ENCODE measurements around the gene TINAGL1.

Gene TINAGL1

DNA sequence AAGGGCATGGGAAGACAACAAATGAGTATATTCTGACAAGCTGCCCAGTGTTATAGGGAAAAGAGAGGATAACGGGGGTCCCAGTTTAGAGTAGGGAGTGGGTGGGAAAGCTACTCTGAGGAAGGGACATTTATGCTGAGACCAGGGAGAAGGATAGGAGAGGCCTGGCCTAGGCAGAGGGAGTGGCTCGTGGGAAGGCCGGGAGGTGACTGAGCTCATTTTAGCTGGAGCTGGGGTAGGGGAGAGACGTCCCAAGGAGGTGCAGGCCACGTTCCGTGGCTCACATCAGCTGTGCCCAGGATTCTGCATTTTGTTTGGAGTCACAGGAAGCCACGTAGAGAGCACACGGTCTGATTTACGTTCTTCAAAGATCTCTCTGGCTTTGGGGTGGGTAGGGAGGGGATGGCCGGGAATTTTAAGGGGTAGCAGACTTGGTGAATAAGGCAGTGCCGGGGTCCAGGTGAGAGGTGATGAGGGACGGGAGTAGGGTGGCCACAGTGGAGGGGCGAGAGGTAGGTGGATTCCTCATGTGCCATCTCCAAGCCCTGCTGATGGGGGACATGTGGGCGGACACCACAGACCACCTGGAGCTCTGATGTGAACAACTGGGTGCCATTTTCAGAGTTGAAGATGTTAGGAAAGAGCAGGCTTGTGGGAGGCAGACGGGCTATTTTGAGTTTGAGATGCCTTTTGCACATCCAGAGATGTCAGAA, 4.7 kb downstream of the TINAGL1 start:
- TF ChIP-seq, protein P1, sequence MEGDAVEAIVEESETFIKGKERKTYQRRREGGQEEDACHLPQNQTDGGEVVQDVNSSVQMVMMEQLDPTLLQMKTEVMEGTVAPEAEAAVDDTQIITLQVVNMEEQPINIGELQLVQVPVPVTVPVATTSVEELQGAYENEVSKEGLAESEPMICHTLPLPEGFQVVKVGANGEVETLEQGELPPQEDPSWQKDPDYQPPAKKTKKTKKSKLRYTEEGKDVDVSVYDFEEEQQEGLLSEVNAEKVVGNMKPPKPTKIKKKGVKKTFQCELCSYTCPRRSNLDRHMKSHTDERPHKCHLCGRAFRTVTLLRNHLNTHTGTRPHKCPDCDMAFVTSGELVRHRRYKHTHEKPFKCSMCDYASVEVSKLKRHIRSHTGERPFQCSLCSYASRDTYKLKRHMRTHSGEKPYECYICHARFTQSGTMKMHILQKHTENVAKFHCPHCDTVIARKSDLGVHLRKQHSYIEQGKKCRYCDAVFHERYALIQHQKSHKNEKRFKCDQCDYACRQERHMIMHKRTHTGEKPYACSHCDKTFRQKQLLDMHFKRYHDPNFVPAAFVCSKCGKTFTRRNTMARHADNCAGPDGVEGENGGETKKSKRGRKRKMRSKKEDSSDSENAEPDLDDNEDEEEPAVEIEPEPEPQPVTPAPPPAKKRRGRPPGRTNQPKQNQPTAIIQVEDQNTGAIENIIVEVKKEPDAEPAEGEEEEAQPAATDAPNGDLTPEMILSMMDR (IDR thresholded peaks at IDR 0.05; ENCODE audit: low read depth, low read length) = no peak
- H3K4me3 ChIP-seq (ENCODE audit: low read depth, low read length) = no peak overlapping the region

DNA sequence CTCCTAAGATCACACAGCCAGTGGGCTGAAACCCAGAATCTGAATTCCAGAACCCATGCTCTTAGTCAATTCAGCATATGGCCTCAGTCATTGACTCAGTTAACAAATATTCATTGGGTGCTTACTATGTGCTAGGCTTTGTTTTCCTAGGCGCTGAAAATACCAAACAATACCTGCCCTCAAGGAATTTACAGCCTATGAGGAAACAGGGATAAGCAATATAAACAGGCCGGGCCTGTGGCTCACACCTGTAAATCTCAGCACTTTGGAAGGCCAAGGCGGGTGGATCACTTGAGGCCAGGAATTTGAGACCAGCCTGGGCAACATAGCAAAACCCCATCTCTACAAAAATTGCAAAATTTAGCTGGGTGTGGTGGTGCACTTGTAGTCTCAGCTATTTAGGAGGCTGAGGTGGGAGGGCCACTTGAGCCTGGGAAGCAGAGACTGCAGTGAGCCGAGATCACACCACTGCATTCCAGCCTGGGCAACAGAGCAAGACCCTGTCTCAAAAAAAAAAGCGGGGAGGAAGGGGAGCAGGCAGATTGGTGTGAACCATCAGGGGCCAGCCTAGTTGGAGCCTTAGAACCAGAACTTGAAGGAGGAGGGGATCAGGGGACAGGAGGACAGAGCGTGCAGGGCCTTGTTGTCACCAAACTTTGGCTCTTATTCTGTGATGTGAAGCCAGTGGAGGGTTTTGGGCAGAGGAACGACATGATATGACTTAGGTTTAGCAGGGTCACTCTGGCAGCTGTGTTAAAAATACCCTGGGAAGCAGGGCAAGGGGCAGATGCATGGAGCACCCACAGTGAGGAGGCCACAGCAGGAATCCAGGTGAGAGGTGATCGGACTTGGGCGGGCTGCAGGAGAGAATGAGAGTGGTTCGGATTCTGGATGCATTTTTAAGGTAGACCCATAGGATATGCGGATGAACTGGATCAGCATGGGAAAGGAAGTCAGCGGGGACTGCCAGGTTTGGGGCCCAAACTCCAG, 5.8 kb downstream of the TINAGL1 start:
- no peak overlapping the region for H3K4me3 ChIP-seq (ENCODE audit: low read depth, low read length)

GRCh38 chr1:31583082-31583994, 7.0 kb downstream of the TINAGL1 start:
- no peak overlapping the region for H3K4me3 ChIP-seq (ENCODE audit: low read depth, low read length)
- TF ChIP-seq, protein P1 (IDR thresholded peaks at IDR 0.05; ENCODE audit: low read depth, low read length) = no peak

More for the DNA sequence above, 5.8 kb downstream of the TINAGL1 start:
- TF ChIP-seq, protein P1 (IDR thresholded peaks at IDR 0.05; ENCODE audit: low read depth, low read length) = no peak

DNA sequence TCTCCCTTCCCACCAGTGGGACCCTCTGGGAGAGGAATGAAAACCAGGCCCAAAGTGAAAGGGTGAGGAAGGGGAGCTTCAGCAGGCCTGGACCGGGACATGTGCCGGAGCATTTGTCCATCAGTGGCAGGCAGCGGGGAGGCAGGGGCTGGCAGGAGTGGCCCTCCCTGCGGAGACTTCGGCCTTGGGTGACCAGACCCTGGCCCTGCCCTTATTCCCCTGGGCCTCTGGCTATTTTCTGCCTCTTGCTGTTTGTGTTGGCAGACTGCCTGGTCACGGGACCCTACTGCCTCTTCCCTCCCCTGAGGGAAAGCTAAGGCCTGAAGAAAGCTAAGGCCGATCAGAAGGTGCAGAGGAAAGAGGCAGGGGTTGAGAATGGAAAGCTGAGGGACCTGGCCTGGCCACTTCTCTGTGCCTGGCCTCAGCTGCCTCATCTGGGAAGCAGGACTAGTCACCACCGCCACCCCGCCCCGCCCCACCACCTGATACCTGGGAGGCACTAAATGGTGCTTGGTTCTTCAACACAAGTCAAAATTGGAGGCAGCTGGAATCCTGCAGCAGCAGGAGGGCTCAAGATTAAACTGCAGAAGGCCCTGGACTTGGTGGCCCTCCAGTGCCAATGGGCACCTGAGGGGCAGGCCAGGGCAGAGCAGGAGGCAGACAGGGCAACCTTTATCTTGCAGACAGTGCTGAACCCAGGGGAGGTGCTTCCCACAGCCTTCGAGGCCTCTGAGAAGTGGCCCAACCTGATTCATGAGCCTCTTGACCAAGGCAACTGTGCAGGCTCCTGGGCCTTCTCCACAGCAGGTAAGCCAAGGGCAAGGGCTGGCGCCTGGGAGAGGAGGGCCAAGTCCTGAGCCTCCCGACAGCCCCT, 7.9 kb downstream of the TINAGL1 start:
- TF ChIP-seq, protein P1 (IDR thresholded peaks at IDR 0.05; ENCODE audit: low read depth, low read length) = no peak
- H3K4me3 ChIP-seq (ENCODE audit: low read depth, low read length) = no peak overlapping the region

- TF ChIP-seq, protein P1 (IDR thresholded peaks at IDR 0.05; ENCODE audit: low read depth, low read length) = no peak
- H3K4me3 ChIP-seq (ENCODE audit: low read depth, low read length) = no peak overlapping the region
These were observed 8.8 kb downstream of the TINAGL1 start for GRCh38 chr1:31584869-31585735.

Data from WI38 (cell line).